ENCODE measurements around the gene SYNPO2.

The SYNPO2 gene

GRCh38 chr4:118935819-118936218, 47.2 kb downstream of the SYNPO2 start:
- no peak for DNase-seq

- no peak for DNase-seq
Measured at GRCh38 chr4:118936406-118936805, 47.8 kb downstream of the SYNPO2 start.

- no peak for DNase-seq
Measured at GRCh38 chr4:118939169-118939783, 50.6 kb downstream of the SYNPO2 start.

DNA sequence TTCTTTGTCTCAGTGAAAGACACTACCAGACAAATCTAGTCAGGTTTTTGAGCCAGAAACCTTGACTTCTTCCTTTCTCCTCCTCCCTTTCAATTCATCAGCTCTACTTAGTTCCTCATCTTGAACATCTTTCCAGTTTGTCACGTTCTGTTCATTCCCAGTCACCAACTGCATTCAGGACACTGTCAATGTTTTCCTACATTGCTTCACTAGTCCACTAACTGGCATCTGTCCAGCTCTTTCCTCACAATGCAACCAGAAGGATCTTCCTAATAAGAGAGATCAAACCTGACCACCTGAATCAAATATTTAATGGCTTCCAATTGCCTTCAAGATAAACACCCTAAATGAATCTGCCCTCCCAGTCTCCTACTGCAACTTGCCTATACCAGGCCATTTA, 52.5 kb downstream of the SYNPO2 start:
- DNase-seq = no peak

- no peak for DNase-seq
Measured at GRCh38 chr4:118941799-118942198, 53.1 kb downstream of the SYNPO2 start.

GRCh38 chr4:118942465-118942864, 53.8 kb downstream of the SYNPO2 start:
- no peak for DNase-seq

DNA sequence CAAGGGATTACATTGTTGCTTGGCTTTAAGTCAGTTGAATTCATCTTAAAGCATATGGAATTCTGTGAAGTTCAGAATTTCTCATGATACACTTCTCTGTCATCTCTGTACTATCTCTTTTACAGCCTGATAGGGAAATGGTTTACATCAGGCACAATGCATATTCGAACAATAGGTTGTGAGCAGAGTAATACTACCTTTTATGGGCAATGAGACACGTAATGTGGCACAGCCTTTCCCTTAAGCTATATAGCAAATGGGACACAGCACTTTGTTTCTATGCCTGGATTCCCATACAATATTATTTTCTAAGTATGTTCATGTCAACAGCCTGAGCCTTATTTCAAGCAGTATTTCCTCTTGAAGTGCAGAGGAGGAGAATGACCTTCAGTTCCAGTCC, 58.4 kb downstream of the SYNPO2 start:
- no peak for DNase-seq

DNA sequence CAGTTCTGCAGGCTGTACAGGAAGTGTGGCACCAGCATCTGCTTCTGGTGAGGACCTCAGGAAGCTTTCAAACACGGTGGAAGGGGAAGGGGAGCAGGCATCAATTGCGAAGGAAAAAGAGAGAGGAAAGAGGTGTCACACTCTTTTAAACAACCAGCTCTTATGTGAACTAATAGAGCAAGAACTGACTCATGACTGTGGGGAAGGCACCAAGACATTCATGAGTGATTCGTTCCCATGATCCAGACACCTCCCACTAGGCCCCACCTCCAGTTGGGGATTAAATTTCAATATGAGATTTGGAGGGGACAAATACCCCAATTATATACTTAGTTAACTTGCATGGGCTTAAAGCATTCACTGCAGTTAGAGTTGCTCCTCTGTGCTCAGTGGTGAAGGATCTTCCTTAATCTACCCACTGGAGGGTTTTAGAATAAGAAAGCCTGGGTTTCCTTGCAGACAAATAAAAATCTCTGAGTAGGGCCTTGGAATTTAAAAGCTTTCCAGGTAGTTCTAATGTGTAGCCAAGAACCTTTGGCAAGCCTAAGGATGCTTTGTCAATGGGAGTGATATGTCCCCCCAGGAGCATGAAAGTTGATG, 60.0 kb downstream of the SYNPO2 start:
- DNase-seq = no peak

DNA sequence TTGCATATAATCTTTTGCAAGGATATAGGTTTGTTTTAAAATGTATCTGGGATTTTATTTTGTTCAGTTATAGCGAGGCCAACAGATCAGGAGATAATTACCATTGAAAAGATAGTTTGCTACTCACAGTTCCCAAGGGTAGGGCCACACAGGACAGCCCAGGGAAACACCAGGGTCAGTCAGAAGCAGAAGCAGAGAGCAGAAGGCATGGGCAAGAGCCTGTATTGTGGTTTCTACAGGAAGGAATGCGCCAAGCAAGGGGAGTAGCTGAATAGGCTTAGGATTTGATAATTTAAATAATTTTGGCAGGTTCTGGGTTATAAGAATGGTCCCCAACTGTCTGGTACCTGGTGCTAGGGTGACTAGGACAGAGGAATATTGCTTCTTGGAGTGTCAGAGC, 61.6 kb downstream of the SYNPO2 start:
- no peak for DNase-seq

- DNase-seq = no peak
Measured at GRCh38 chr4:118950929-118951570, 62.4 kb downstream of the SYNPO2 start.

DNA sequence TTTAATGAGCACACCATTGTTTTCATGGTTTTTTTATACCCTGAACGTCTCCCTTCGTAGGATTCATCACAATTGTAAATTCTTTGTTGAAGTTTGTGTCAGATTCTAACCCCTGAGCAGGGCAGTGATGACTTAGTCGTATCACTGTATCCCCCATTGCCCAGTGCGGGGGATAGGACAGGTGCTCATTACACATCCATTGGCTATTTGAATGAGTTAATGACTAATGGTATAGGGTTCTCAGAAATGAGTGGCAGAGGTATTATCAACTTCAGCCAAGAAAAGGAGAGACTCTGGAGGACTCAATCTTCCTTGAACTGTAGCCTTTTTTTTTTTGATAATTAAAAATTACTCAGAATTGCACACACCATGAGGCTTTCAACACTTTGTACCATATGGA, 64.6 kb downstream of the SYNPO2 start:
- DNase-seq = no peak

DNA sequence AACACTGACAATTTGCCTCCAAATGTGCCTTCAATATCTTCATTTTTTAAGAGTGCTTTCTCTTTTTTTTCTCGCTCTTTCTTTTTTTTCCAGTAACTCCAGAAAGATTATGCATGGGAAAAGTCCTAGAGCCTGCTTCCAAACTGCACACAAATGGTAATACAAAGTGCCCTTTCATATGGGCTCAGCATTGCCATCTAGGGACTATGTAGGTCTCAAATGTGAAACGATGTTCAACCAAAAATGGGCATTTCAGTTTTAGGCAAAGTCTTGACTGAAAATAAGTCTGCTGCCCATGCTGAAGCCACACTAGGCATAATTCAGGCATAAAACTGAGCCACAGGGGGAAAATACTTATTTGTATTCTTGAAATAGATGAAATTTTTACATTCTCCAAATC, 65.6 kb downstream of the SYNPO2 start:
- no peak for DNase-seq

DNA sequence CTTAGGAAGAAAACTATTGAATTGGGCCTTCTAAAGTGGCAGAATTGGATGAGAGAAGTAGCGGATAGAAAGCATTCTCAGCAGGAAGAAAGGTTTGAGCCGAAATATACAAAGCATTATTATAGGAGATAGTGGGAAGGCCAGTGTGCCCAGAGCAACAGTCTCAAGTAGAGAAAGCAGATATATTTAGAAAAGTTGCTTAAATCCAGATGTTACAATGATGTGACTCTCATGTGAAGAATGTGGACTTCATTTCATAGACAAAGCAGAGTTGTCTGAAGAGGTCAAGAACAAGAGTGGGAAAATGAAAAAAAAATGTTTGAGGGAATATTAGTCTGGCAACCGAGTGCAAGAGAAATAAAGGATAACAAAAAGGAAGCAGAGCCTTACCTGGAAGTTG, 66.9 kb downstream of the SYNPO2 start:
- no peak for DNase-seq

GRCh38 chr4:118957722-118958445, 69.2 kb downstream of the SYNPO2 start:
- DNase-seq = no peak

- no peak for DNase-seq
Measured at GRCh38 chr4:118962540-118962939, 73.9 kb downstream of the SYNPO2 start.

DNA sequence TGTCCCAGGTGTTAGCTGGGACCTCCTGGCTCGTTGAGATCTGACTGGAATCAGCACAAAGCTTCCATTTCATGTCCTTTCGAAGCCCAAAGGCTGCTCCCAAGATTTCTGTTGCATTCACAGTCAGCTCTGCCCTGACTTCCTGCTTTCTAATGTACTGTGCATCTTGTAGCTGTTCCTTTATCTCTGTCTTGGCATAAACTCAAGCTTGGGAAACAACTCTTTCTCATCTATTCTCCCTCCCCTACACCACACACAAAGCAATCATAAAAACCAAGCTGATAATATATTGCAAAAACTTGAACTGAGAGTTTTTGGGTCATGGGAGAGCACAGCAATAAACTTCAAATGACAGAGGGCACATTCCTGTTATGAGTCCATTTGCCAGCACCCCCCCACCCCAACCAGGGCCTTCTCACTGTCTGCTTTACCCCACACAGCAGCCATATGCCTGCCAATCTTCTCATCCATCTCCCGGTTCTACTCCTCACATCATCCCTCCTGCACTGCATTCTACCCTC, 76.3 kb downstream of the SYNPO2 start:
- DNase-seq = no peak

- DNase-seq = no peak
Measured at GRCh38 chr4:118967393-118967792, 78.7 kb downstream of the SYNPO2 start.

DNA sequence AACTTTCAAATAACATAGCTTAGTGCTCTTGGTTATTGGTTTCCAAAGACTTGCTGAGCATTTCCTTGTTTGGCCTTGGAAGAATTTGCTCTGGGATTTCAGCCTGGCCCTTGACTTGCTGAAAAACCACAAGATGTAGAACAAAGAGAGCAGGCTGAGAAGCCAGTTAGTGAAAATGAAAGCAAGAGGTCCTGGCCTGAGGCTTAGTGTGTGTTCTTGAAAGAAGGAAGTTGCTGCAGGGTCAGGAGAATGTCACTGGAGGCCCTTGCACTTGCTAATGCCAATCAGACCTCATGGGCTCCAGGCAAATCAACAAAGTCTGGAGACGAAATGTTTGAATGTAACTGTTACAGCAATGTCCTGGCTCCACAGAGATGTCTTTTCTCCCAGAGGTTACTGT, 79.4 kb downstream of the SYNPO2 start:
- DNase-seq = no peak

DNA sequence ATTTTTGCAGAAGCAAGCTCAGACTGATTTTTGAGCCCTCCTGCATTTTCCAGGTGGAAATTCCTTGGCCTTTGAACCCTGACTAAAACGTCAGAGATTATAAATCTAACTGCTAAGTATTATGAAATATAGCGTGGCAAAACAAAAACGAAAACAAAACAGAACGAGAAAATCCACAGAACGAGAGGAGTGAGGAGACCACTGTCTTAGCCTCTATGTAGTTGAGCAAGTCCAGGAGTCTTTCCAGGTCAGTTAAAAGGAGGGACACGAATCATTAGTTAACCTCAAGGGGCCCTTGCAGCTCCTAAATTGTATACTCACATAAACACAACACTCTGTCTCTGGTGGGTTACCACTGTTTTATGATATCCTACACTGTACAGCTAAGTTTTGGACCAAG, 80.2 kb downstream of the SYNPO2 start:
- no peak for DNase-seq

DNA sequence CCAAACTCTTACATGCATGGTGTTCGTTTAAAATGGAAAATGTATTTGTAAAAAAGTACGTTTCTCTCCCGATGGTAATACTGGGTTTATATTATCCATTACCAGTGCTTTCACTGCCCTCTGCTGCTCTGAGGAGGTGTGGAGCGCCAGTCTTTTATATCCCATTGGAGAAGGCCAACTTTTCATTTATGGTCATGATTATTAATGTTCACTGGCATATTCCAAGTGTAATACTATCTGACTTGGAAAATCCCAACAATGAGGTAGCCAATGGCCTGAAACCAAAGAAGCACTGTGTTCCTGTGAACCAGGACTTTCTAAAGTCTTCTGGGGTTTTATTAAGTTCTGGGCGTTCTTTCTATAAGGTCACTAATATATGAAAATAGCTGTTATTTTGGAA, 80.7 kb downstream of the SYNPO2 start:
- peak; percentile 26 for DNase-seq

GRCh38 chr4:118972167-118972566, 83.5 kb downstream of the SYNPO2 start:
- DNase-seq = no peak

- no peak for DNase-seq
Measured at GRCh38 chr4:118973295-118973694, 84.6 kb downstream of the SYNPO2 start.

DNA sequence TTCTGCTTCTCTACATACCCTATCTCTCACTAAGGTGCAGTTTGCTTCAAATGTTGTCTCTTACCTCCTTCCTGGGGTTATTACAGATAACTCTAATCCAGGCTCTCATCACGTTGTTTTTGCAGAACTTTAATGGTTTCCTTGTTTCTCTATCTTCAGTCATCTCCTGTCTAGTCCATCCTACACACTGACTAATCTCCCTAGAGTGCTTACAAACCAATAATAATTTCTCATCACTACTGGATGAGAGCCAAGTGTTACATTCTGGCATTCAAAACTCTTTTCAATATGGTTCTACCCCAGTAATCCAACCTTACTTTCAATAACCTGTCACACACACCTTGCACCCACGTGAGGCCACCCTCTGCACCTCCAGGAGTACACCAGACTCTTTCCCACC, 86.1 kb downstream of the SYNPO2 start:
- DNase-seq = no peak
